K562 (cell line): ENCODE data around the gene ZNF711. TPM values are rescaled to one million over a fixed set of nuclear protein-coding genes. Genes with fewer than 3 reads are reported as not detected.

Source experiments
- ATAC-seq: fragments of 200-7000 bp; cut with Tn5 transposase; 3 replicates; pipeline ENCODE4 v1.9.1; 2020; ENCODE audit warnings: moderate library complexity
- BruUV-seq: library from RNA; stranded (reverse); fragments of 400-500 nt; replicated peaks from 2 replicates; lab custom pipeline; 2021; lab: Mats Ljungman, UMichigan
- CTCF ChIA-PET: fragments of 300-600 bp; formaldehyde crosslinking; extraction: SDS; loops from one replicate; lab custom pipeline; 2021; ENCODE audit warnings: low intra/inter-chr PET ratio; lab: Yijun Ruan, JAX
- POLR2A ChIA-PET: fragments of 300-600, 350-650 bp; sonication (Branson Sonifier 250); formaldehyde crosslinking; extraction: SDS; loops from one replicate; lab custom pipeline; 2021; ENCODE audit warnings: antibody characterized with exemption, inconsistent platforms; lab: Yijun Ruan, JAX
- DNase-seq, 4 experiments: peaks; one replicate each; pipeline versions ENCODE4 v3.0.0 to v3.0.0-alpha.2; 2011 to 2018; ENCODE audit warnings: low spot score in 3 of 4, mixed read lengths in 3 of 4; ENCODE audit errors: extremely low read depth in 1 of 4
- FAIRE-seq: peaks from 2 replicates; lab custom pipeline; 2011; peaks lifted over from hg19 to GRCh38; lab: Jason Lieb, UNC
- H2AFZ ChIP-seq: 2 replicates; pipeline ENCODE4 v1.6.0; 2011; ENCODE audit warnings: low read depth, low read length, control low read depth, inconsistent platforms
- H3K27ac ChIP-seq: fragments of 200-600 bp; 3 replicates; pipeline ENCODE4 v1.8.0; 2011; ENCODE audit warnings: low read depth, mild to moderate bottlenecking, control low read depth, inconsistent platforms, low read length, moderate library complexity, mixed read lengths; ENCODE audit errors: extremely low read depth
- H3K27me3 ChIP-seq, 2 experiments: fragments of 300-600 bp in 1 of 2; 2 replicates in 1 of 2; 3 replicates in 1 of 2; pipeline versions ENCODE4 v1.6.0 to v1.8.0; 2011; ENCODE audit warnings: inconsistent platforms in 2 of 2, low read length in 2 of 2, mild to moderate bottlenecking in 1 of 2, mixed read lengths in 1 of 2, moderate library complexity in 1 of 2; ENCODE audit not compliant: control insufficient read depth in 2 of 2, insufficient read depth in 2 of 2
- H3K36me3 ChIP-seq: fragments of 300-600 bp; 3 replicates; pipeline ENCODE4 v1.8.0; 2011; ENCODE audit warnings: mild to moderate bottlenecking, low read length, inconsistent platforms; ENCODE audit not compliant: control insufficient read depth, insufficient read depth
- H3K4me1 ChIP-seq, 2 experiments: fragments of 200-600 bp in 1 of 2; replicated peaks in 1 of 2; 2 replicates in 1 of 2; 3 replicates in 1 of 2; pipeline versions ENCODE4 v1.5.1 to v1.8.0; 2011; ENCODE audit warnings: inconsistent platforms in 2 of 2, low read length in 2 of 2, mild to moderate bottlenecking in 1 of 2, mixed read lengths in 1 of 2, moderate library complexity in 1 of 2; ENCODE audit not compliant: control insufficient read depth in 2 of 2, insufficient read depth in 2 of 2
- H3K4me2 ChIP-seq: 2 replicates; pipeline ENCODE4 v1.6.1; 2011; ENCODE audit warnings: low read length, control low read depth, inconsistent platforms, mixed read lengths; ENCODE audit not compliant: insufficient read depth
- H3K4me3 ChIP-seq: fragments of 200-600 bp; sonication (generic), shearing (Covaris generic); 2 replicates; pipeline ENCODE4 v1.5.1; 2016; ENCODE audit warnings: control low read depth, inconsistent platforms
- H3K79me2 ChIP-seq: fragments of 200-600 bp; 3 replicates; pipeline ENCODE4 v1.8.0; 2011; ENCODE audit warnings: low read length, inconsistent platforms; ENCODE audit not compliant: control insufficient read depth, insufficient read depth
- H3K9ac ChIP-seq, 2 experiments: 2 replicates each; pipeline versions ENCODE4 v1.6.0 to v1.6.1; 2011; ENCODE audit warnings: low read depth in 2 of 2, low read length in 2 of 2, control low read depth in 1 of 2, inconsistent platforms in 1 of 2, mild to moderate bottlenecking in 1 of 2, mixed read lengths in 1 of 2; ENCODE audit not compliant: insufficient read depth in 1 of 2
- H3K9me1 ChIP-seq: one replicate; pipeline ENCODE4 v1.6.0; 2011; ENCODE audit warnings: inconsistent platforms, mild to moderate bottlenecking, low read length, moderate library complexity; ENCODE audit not compliant: control insufficient read depth, insufficient read depth
- H3K9me3 ChIP-seq: replicated peaks from 2 replicates; pipeline ENCODE4 v1.5.1; 2011; ENCODE audit warnings: low read depth, low read length, inconsistent platforms; ENCODE audit not compliant: control insufficient read depth, insufficient read depth
- H4K20me1 ChIP-seq: replicated peaks from 2 replicates; pipeline ENCODE4 v1.6.1; 2011; ENCODE audit warnings: low read length, inconsistent platforms, mixed read lengths; ENCODE audit not compliant: control insufficient read depth, insufficient read depth
- CBX3 ChIP-seq, 2 experiments: IDR thresholded peaks; 1 replicate in 1 of 2; 2 replicates in 1 of 2; pipeline ENCODE4 v1.6.1; 2012; ENCODE audit warnings: inconsistent platforms in 2 of 2, low read length in 2 of 2, borderline replicate concordance in 1 of 2, control low read depth in 1 of 2
- EP300 ChIP-seq: IDR thresholded peaks from 2 replicates; pipeline ENCODE4 v1.6.1; 2012; ENCODE audit warnings: low read length, improper control_type of control experiment
- EWSR1 ChIP-seq: fragments of 450-650 bp; IDR thresholded peaks from 2 replicates; pipeline ENCODE4 v1.6.1; 2018; ENCODE audit warnings: borderline replicate concordance, mild to moderate bottlenecking, low read depth, moderate library complexity; ENCODE audit not compliant: partially characterized antibody
- HNRNPH1 ChIP-seq: fragments of 200-400 bp; formaldehyde crosslinking; optimal IDR thresholded peaks from 2 replicates; pipeline ENCODE3; 2017; ENCODE audit warnings: low read depth, mild to moderate bottlenecking, low read length, moderate library complexity
- IRF2 ChIP-seq: sonication (generic); formaldehyde crosslinking; IDR thresholded peaks from 2 replicates; pipeline ENCODE4 v1.8.1; 2022; ENCODE audit warnings: mild to moderate bottlenecking, missing genetic modification reagents
- KDM1A ChIP-seq, 2 experiments: fragments of 450-650 bp; IDR thresholded peaks; 2 replicates each; pipeline ENCODE4 v1.6.1; 2016; ENCODE audit warnings: mild to moderate bottlenecking in 2 of 2
- NCOA2 ChIP-seq, 2 experiments: fragments of 450-650 bp; IDR thresholded peaks; 2 replicates each; pipeline ENCODE4 v1.6.1; 2018; ENCODE audit warnings: mild to moderate bottlenecking in 2 of 2, moderate library complexity in 1 of 2; ENCODE audit not compliant: partially characterized antibody in 2 of 2
- POLR2A ChIP-seq: fragments of 450-650 bp; conservative IDR thresholded peaks from 2 replicates; pipeline ENCODE4 v1.6.1; 2016
- RBBP5 ChIP-seq: fragments of 200-600 bp; sonication (generic); IDR thresholded peaks from 2 replicates; pipeline ENCODE4 v1.6.1; 2012; ENCODE audit warnings: borderline replicate concordance, mild to moderate bottlenecking, low read length, control low read depth, inconsistent platforms; ENCODE audit not compliant: insufficient read depth, poor library complexity, severe bottlenecking
- TOE1 ChIP-seq, 2 experiments: fragments of 450-650 bp in 1 of 2; sonication (generic) in 1 of 2; formaldehyde crosslinking in 1 of 2; IDR thresholded peaks; 2 replicates each; pipeline versions ENCODE4 v1.7.1 to v1.8.0; 2016 to 2022; ENCODE audit warnings: borderline replicate concordance in 2 of 2, mild to moderate bottlenecking in 2 of 2, antibody characterized with exemption in 1 of 2, inconsistent platforms in 1 of 2, low read depth in 1 of 2, missing genetic modification reagents in 1 of 2, moderate library complexity in 1 of 2
- ZNF124 ChIP-seq: sonication (generic); formaldehyde crosslinking; IDR thresholded peaks from 2 replicates; pipeline ENCODE4 v1.8.1; 2022; ENCODE audit warnings: missing genetic modification reagents
- ZNF253 ChIP-seq: fragments of 250-450 bp; sonication (Bioruptor Pico); conservative IDR thresholded peaks from 2 replicates; pipeline ENCODE4 v1.6.1; 2021; ENCODE audit warnings: mild to moderate bottlenecking
- ZNF695 ChIP-seq: fragments of 450-650 bp; formaldehyde crosslinking; IDR thresholded peaks from 2 replicates; pipeline ENCODE4 v1.4.0; 2020; ENCODE audit warnings: mild to moderate bottlenecking, moderate library complexity
- WGBS: fragments of 100-300 bp; shearing (Covaris generic); methylation state at CpG from one replicate; pipeline ENCODE4 v1.1.6; 2016; ENCODE audit warnings: low coverage, mixed read lengths; ENCODE audit not compliant: insufficient coverage; ENCODE audit errors: missing lambda C conversion rate; 5-methylcytosine and 5-hydroxymethylcytosine counted together
- in situ Hi-C: fragments of 300-500 bp; cut with MboI; formaldehyde crosslinking; loops from 4 replicates; pipeline ENCODE4 v1.15.0; 2018; ENCODE audit warnings: inconsistent platforms, mixed read lengths
- intact Hi-C: fragments of 100-400 bp; cut with micrococcal nuclease; formaldehyde crosslinking; loops from 2 replicates; pipeline ENCODE4 v1.14.2; 2022
- polyA plus RNA-seq, 8 experiments: library from polyadenylated mRNA; depleted of rRNA in 4 of 8; stranded (reverse) in 5 of 8; unstranded in 3 of 8; fragments of >200 nt; fragmentation: Nextera tagmentation in 2 of 8; fragmentation: Illumina TruSeq in 1 of 8; extraction: Ambion mirVana in 2 of 8; extraction: Trizol in 1 of 8; gene quantifications; 2 replicates each; pipeline versions ENCODE4 v1.2.1 to v1.2.3, GENCODE V29; 2011 to 2014; ENCODE audit warnings: inconsistent platforms in 1 of 8, missing spikeins in 1 of 8
- total RNA-seq, 7 experiments: library from RNA; depleted of rRNA in 6 of 7; stranded (reverse); fragments of >200 nt in 6 of 7; fragmentation: Illumina TruSeq in 2 of 7; extraction: Trizol in 2 of 7; gene quantifications; 2 replicates each; pipeline versions ENCODE4 v1.2.1 to v1.2.3, GENCODE V29; 2011 to 2021; ENCODE audit warnings: low replicate concordance in 1 of 7
- TF ChIP-seq, protein P1 (sequence below): IDR thresholded peaks from 2 replicates; pipeline ENCODE4 v1.6.1; 2014; ENCODE audit warnings: antibody characterized with exemption
- TF ChIP-seq, protein P2 (sequence below): fragments of 450-650 bp; formaldehyde crosslinking; IDR thresholded peaks from 2 replicates; pipeline ENCODE4 v1.4.0; 2022; ENCODE audit warnings: mild to moderate bottlenecking, moderate library complexity

Gene ZNF711
- total and polyA plus RNA-seq, 9 of the 15 experiments (the other 6 are each of a cell fraction or from before 2014, with no cell fraction given), result 1.9 to 6.7 (median 5.2) TPM

DNA sequence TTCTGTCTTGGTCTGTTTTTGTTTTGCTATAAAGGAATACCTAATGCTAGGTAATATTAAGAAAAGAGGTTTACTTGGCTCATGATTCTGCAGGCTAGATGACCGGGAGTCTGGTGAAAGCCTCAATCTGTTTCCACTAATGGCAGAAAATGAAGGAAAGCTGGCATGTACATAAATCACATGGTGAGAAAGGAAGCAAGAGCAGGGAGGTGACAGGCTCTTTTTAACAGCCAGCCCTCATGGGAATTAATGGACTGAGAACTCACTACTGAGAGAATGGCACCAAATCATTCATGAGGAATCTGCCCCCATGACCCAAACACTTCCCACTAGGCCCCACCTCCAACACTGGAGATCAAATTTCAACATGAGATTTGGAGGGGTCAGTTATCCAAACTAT, 27.8 kb upstream of the ZNF711 start:
- intact Hi-C loops (no loop called here), in situ Hi-C loops (no loop called here)
- no peaks in the 10 kb centered on the region for H3K9me1 ChIP-seq
- no peak overlapping the region for H3K9ac ChIP-seq
- DNase-seq, result no peak
- TF ChIP-seq EWSR1 (no peak), HNRNPH1 (no peak), POLR2A (no peak), NCOA2 (IDR thresholded peaks at IDR 0.05; ENCODE audit: partially characterized antibody in 2 of 2) (no peak), ZNF124 (CRISPR knock-in tag) (no peak), KDM1A (IDR thresholded peaks at IDR 0.05) (no peak), ZNF695 (CRISPR knock-in tag) (no peak), EP300 (no peak), TOE1 (IDR thresholded peaks at IDR 0.05; ENCODE audit: borderline replicate concordance) (no peak), TOE1 (CRISPR knock-in tag; IDR thresholded peaks at IDR 0.05; ENCODE audit: borderline replicate concordance, low read depth) (no peak), CBX3 (IDR thresholded peaks at IDR 0.05; ENCODE audit: borderline replicate concordance in 1 of 2, low read length in 2 of 2) (no peak), RBBP5 (no peak), IRF2 (CRISPR knock-in tag) (no peak), ZNF253 (no peak)
- TF ChIP-seq, protein P1, sequence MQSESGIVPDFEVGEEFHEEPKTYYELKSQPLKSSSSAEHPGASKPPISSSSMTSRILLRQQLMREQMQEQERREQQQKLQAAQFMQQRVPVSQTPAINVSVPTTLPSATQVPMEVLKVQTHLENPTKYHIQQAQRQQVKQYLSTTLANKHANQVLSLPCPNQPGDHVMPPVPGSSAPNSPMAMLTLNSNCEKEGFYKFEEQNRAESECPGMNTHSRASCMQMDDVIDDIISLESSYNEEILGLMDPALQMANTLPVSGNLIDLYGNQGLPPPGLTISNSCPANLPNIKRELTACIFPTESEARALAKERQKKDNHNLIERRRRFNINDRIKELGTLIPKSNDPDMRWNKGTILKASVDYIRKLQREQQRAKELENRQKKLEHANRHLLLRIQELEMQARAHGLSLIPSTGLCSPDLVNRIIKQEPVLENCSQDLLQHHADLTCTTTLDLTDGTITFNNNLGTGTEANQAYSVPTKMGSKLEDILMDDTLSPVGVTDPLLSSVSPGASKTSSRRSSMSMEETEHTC, result no peak
- TF ChIP-seq, protein P2, sequence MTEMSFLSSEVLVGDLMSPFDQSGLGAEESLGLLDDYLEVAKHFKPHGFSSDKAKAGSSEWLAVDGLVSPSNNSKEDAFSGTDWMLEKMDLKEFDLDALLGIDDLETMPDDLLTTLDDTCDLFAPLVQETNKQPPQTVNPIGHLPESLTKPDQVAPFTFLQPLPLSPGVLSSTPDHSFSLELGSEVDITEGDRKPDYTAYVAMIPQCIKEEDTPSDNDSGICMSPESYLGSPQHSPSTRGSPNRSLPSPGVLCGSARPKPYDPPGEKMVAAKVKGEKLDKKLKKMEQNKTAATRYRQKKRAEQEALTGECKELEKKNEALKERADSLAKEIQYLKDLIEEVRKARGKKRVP (CRISPR knock-in tag), result no peak
- H3K4me1 ChIP-seq, result no peaks in the 10 kb centered on the region
- H3K4me3 ChIP-seq, result no peak overlapping the region
- no peaks in the 10 kb centered on the region for H3K9me3 ChIP-seq
- FAIRE-seq, result no peak
- H3K36me3 ChIP-seq, result no peaks in the 10 kb centered on the region
- BruUV-seq, result no TSS peak
- H3K27ac ChIP-seq, result no peak overlapping the region
- 0% methylated on average over 1 of the region's 1 CpG for WGBS
- ChIA-PET CTCF (no interaction called here), POLR2A (no interaction called here)
- H3K27me3 ChIP-seq, result no peaks in the 10 kb centered on the region
- no peak for ATAC-seq
- H3K79me2 ChIP-seq, result no peaks in the 10 kb centered on the region
- no peak overlapping the region for H2AFZ ChIP-seq
- H4K20me1 ChIP-seq, result no peaks in the 10 kb centered on the region
- H3K4me2 ChIP-seq, result no peak overlapping the region
